Lung (tissue), 12 donors: ENCODE measurements around the gene GMPR. TPM values are rescaled to one million over a fixed set of nuclear protein-coding genes. Genes with fewer than 3 reads are reported as not detected.

Experiments
- ATAC-seq: fragments of 200-7000 bp; cut with Tn5 transposase; one replicate; pipeline ENCODE4 v1.9.1; 2020; ENCODE audit warnings: moderate number of reproducible peaks; ENCODE audit not compliant: insufficient read depth, low FRiP score
- DNase-seq, 3 donors: peaks; one replicate each; pipeline ENCODE4 v3.0.0-alpha.2; 2013 to 2017
- H3K27ac ChIP-seq, 2 donors: one replicate each; pipeline ENCODE4 v1.5.1; 2013; ENCODE audit warnings: mild to moderate bottlenecking in 2 of 2, moderate library complexity in 2 of 2, control low read depth in 1 of 2, inconsistent platforms in 1 of 2, low read depth in 1 of 2, low read length in 1 of 2
- H3K27me3 ChIP-seq, 3 donors: one replicate each; pipeline ENCODE4 v1.5.1; 2013; ENCODE audit warnings: low read length in 2 of 3; ENCODE audit not compliant: control insufficient read depth in 3 of 3, insufficient read depth in 3 of 3
- H3K36me3 ChIP-seq, 4 donors: one replicate each; pipeline ENCODE4 v1.5.1; 2013; ENCODE audit warnings: low read length in 4 of 4, mild to moderate bottlenecking in 1 of 4, moderate library complexity in 1 of 4; ENCODE audit not compliant: control insufficient read depth in 4 of 4, insufficient read depth in 4 of 4
- H3K4me1 ChIP-seq, 5 donors: one replicate each; pipeline ENCODE4 v1.5.1; 2013; ENCODE audit warnings: low read length in 5 of 5, mild to moderate bottlenecking in 2 of 5, moderate library complexity in 1 of 5; ENCODE audit not compliant: control insufficient read depth in 5 of 5, insufficient read depth in 5 of 5
- H3K4me3 ChIP-seq: one replicate; pipeline ENCODE4 v1.5.1; 2013; ENCODE audit warnings: mild to moderate bottlenecking, control low read depth, moderate library complexity
- H3K9ac ChIP-seq, 2 donors: one replicate each; pipeline ENCODE4 v1.5.1; 2013; ENCODE audit warnings: low read length in 2 of 2, control low read depth in 1 of 2; ENCODE audit not compliant: insufficient read depth in 1 of 2
- H3K9me3 ChIP-seq, 4 donors: one replicate each; pipeline ENCODE4 v1.5.1; 2013; ENCODE audit warnings: low read length in 3 of 4, mild to moderate bottlenecking in 1 of 4, moderate library complexity in 1 of 4; ENCODE audit not compliant: control insufficient read depth in 4 of 4, insufficient read depth in 3 of 4
- WGBS, 2 donors: extraction: QIAGEN DNeasy Blood & Tissue Kit; methylation state at CpG; one replicate each; pipeline ENCODE4 v1.1.7; 2013; 5-methylcytosine and 5-hydroxymethylcytosine counted together
- polyA plus RNA-seq, 2 donors: library from polyadenylated mRNA; stranded (reverse); fragments of 200-250 nt; gene quantifications; one replicate each; pipeline ENCODE4 v1.2.1, GENCODE V29; 2013
- total RNA-seq, 2 donors: library from RNA; depleted of rRNA in 1 of 2; stranded (reverse); fragments of >200 nt in 1 of 2; gene quantifications; one replicate each; pipeline ENCODE4 v1.2.1, GENCODE V29; 2014 to 2021
- TF ChIP-seq, protein P1 (sequence below): IDR thresholded peaks from 2 replicates; pipeline ENCODE4 v1.5.1; 2012; ENCODE audit warnings: mild to moderate bottlenecking; ENCODE audit errors: control extremely low read depth, extremely low read depth
- donor health status: control.
- donor health status: control.
- donor health status: Bipolar disorder and iron deficiency.
- donor health status: healthy.
- donor health status: DM: yes; HTN: yes; CAD: no.

Gene GMPR
- total and polyA plus RNA-seq, 4 donors: 8.6 to 16.6 (median 12.9) TPM

GRCh38 chr6:16228709-16229665 is 9.4 kb upstream of the GMPR start:
- peaks cover 0 to 3% (median 0%) of the 10 kb centered on the region in 3 donors for H3K27me3 ChIP-seq
- no peaks in the 10 kb centered on the region for H3K36me3 ChIP-seq
- 50 to 66% methylated on average over 19 to 20 of the region's 20 CpGs for WGBS, 2 donors
- H3K9ac ChIP-seq: peak overlapping the region in 1 of 2 donors; percentile 72
- H3K9me3 ChIP-seq: no peaks in the 10 kb centered on the region
- TF ChIP-seq, protein P1, sequence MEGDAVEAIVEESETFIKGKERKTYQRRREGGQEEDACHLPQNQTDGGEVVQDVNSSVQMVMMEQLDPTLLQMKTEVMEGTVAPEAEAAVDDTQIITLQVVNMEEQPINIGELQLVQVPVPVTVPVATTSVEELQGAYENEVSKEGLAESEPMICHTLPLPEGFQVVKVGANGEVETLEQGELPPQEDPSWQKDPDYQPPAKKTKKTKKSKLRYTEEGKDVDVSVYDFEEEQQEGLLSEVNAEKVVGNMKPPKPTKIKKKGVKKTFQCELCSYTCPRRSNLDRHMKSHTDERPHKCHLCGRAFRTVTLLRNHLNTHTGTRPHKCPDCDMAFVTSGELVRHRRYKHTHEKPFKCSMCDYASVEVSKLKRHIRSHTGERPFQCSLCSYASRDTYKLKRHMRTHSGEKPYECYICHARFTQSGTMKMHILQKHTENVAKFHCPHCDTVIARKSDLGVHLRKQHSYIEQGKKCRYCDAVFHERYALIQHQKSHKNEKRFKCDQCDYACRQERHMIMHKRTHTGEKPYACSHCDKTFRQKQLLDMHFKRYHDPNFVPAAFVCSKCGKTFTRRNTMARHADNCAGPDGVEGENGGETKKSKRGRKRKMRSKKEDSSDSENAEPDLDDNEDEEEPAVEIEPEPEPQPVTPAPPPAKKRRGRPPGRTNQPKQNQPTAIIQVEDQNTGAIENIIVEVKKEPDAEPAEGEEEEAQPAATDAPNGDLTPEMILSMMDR: no peak
- no peak overlapping the region for H3K4me3 ChIP-seq
- H3K4me1 ChIP-seq: peaks cover 0 to 20% (median 0%) of the 10 kb centered on the region in 5 donors
- ATAC-seq (no peak), DNase-seq (peak in 1 of 3 donors; percentile 33)
- no peak overlapping the region for H3K27ac ChIP-seq

DNA sequence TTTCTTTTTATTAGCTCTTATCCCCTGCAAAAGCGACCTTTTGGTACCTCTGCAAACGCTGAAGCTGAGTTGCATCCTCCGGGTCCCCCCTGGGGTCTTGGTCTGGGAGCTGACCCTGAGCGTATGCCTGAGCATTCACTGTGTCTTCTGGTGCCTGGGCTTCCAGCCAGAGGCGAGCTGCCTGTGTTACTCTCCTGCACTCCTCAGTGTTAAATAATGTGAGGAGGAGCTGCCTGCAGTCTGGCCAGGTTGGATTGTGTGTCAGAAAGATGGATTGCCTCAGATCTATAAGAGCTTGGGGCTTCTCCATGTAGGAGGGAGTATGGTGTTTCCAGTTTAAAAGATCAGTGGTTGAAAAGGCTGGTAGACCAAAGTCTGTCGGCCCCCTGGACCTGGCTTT is 8.7 kb upstream of the GMPR start:
- TF ChIP-seq, protein P1: no peak
- WGBS, 2 donors: 60 to 79% methylated on average over 6 of the region's 6 CpGs
- no peaks in the 10 kb centered on the region for H3K9me3 ChIP-seq
- ATAC-seq (no peak), DNase-seq (no peak)
- H3K4me1 ChIP-seq: peaks cover 0 to 18% (median 0%) of the 10 kb centered on the region in 5 donors
- peaks cover 0 to 3% (median 0%) of the 10 kb centered on the region in 3 donors for H3K27me3 ChIP-seq
- H3K36me3 ChIP-seq: no peaks in the 10 kb centered on the region
- H3K9ac ChIP-seq: no peak overlapping the region
- no peak overlapping the region for H3K27ac ChIP-seq
- H3K4me3 ChIP-seq: no peak overlapping the region

DNA sequence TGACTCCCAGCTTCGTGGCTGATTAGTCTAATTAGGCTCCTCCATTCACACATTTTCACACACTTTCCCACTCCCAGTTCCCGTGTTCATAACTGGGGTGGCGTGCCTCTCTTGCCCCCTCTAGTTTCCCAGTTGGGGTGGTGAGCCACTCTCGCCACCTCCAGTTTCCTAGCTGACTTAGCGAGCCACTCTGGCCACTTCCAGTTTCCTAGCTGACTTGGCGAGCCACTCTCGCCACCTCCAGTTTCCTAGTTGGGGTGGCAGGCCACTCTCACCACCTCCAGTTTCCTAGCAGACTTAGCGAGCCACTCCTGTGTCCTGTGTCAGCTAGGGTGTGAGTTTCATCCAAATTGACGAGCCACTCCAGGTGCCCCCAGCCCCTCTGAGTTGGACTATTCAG is 7.4 kb upstream of the GMPR start:
- H3K9ac ChIP-seq: no peak overlapping the region
- no peak for ATAC-seq
- DNase-seq: no peak
- no peaks in the 10 kb centered on the region for H3K9me3 ChIP-seq
- 67 to 80% methylated on average over 9 of the region's 9 CpGs for WGBS, 2 donors
- TF ChIP-seq, protein P1: no peak
- H3K36me3 ChIP-seq: no peaks in the 10 kb centered on the region
- peaks cover 0 to 3% (median 0%) of the 10 kb centered on the region in 3 donors for H3K27me3 ChIP-seq
- H3K4me3 ChIP-seq: no peak overlapping the region
- H3K4me1 ChIP-seq: peaks cover 0 to 20% (median 0%) of the 10 kb centered on the region in 5 donors
- H3K27ac ChIP-seq: no peak overlapping the region
